RKO (cell line): Measurements from ENCODE around the gene KCNIP3.
A peak's percentile ranks its signal among the peaks of the same experiment; 100 is the strongest.

ENCODE experiments used
- DNase-seq: peaks from one replicate; pipeline ENCODE4 v3.0.0-alpha.2; 2016; ENCODE audit warnings: low spot score

KCNIP3 gene

DNA sequence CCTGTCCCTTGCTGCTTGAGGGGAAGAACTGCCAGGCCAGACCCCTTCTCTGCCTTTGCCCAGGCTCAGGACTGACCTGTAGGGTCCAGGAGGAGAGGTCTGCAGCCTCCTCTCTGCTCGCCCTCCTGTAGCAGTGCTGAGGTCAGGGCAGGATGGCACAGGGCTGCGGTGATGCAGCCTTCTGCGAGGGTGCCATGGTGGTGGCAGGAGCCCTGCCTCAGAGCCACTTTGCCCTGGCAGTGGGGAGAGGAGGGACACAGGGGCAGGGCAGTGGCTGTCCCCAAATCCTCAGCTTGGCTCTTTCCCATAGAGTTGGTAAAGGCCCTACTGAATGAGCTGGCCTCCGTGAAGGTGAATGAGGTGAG lies 22.0 kb upstream of the KCNIP3 start:
- DNase-seq, result no peak

DNA sequence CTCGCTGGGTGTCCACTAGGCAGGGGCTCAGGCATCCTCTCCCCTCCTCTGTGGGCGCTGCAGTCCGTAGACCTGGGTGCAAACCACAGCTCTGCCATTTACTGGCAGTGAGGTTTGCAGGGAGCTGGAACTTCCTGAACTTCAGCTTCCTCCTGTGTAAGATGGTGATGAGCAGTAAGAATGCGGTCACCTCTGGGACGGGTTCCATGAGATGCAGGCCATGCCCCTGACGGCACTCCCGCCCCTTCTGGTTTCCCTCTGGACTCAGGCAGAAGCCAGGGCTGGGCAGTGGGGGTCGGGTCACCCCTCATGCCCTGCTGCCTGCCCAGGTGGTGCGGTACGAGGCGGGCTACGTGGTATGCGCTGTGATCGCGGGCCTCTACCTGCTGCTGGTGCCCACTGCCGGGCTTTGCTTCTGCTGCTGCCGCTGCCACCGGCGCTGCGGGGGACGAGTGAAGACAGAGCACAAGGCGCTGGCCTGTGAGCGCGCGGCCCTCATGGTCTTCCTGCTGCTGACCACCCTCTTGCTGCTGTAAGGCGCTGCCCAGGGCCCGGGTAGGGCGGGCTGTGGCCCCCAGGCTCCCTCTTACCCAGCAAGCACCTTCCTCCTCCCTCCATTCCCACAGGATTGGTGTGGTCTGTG lies 21.4 kb upstream of the KCNIP3 start:
- no peak for DNase-seq

DNA sequence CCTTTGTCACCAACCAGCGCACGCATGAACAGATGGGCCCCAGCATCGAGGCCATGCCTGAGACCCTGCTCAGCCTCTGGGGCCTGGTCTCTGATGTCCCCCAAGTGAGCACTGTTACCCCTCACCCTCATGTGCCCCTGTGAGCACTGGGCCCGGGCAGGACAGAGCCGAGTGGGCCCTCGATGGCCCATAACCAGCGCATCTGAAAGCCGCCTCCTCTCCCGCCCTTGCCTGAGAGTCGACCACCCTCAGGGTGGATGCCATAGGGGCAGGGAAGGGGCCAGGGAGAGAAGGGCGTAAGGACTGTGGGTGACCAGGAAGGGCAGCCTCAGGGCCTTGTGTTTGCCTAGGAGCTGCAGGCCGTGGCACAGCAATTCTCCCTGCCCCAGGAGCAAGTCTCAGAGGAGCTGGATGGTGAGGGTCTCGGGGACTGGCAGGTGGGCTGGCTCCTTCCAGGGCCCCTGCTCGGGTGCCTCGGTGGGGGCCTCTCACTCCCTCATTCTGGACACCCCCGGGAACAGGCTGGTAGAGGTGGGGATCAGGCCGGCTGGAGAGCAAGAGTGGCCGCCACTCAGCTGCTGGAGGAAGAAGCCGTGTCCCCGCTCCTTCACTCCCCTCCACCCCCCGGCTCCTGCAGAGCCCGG lies 20.8 kb upstream of the KCNIP3 start:
- DNase-seq, result no peak

DNA sequence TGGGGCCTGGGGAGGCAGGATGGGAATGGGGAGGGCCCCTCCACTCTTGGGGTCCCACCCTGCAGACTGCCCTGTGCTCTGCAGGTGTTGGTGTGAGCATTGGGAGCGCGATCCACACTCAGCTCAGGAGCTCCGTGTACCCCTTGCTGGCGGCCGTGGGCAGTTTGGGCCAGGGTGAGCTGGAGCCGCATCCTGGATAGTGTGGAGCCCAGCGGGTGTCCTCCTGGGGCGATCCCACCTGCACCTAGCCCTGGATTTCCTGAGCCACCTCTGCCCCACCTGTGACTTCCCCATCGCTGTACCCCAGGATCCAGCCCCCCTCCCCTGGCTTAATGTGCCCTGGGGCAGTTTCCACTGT lies 20.3 kb upstream of the KCNIP3 start:
- DNase-seq, result no peak

DNA sequence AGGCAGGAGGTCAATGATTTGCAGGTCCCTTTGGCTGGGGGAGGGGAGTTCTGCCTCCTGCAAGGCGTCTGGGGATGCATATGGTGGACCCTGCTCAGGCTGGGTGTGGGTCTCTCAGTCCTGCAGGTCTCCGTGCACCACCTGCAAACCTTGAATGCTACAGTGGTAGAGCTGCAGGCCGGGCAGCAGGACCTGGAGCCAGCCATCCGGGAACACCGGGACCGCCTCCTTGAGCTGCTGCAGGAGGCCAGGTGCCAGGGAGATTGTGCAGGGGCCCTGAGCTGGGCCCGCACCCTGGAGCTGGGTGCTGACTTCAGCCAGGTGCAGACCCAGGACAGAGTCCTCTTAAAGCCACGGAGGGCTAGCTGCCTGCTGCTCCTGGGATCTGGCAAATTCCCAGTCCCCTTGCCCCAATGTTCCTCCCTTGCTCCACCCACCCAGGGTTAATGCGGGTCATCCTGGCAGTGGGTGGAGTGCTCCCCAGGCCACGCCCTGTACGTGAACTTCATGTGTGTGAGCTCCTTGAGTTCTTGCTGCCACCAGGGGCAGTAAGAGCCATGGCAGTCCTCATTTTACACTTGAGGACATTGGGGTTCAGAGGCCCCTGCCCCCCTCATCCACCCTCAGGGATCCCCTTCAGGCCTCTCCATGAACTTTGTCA lies 19.8 kb upstream of the KCNIP3 start:
- peak; percentile 24 for DNase-seq

DNA sequence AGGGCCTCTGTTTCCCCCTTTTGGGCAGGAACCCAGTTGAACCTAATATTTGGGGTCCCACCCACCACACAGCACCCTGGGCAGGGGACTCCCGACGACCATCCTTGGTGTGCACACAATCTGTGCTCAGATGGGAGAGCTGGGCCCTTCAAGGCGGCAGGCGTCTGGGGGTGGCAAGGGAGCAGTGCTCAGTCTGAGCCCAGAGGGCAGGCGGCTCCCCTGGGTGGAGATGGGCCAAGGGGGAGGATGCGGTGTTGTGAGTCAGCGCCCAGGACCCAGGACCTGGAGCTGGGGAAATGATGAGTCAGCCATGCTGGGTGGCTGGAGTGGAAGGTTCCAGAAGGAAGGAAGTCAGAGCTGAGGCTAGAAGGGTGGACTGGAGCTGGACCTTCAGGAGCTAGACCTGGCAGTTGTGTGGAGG lies 19.1 kb upstream of the KCNIP3 start:
- DNase-seq, result peak; percentile 47

DNA sequence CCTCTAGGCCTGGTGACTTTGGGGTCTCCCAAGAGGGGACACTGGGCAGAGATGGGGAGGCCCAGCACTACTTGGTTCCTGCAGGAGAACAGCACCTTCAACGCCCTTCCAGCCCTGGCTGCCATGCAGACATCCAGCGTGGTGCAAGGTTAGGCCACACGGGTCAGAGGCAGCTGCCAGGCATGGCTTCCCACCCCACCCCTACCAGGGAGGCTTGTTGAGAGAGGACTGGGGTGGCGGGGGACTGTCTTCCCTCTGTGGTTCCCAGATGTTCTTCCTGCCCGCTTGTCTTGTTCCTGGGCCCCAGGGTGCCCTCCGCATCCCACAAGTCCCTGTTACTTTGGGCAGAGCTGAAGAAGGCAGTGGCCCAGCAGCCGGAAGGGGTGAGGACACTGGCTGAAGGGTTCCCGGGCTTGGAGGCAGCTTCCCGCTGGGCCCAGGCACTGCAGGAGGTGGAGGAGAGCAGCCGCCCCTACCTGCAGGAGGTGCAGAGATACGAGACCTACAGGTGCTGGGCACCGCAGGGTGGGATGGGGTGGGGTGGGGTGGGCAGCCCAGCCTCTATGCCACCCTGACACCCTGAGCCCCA lies 18.4 kb upstream of the KCNIP3 start:
- DNase-seq, result no peak

DNA sequence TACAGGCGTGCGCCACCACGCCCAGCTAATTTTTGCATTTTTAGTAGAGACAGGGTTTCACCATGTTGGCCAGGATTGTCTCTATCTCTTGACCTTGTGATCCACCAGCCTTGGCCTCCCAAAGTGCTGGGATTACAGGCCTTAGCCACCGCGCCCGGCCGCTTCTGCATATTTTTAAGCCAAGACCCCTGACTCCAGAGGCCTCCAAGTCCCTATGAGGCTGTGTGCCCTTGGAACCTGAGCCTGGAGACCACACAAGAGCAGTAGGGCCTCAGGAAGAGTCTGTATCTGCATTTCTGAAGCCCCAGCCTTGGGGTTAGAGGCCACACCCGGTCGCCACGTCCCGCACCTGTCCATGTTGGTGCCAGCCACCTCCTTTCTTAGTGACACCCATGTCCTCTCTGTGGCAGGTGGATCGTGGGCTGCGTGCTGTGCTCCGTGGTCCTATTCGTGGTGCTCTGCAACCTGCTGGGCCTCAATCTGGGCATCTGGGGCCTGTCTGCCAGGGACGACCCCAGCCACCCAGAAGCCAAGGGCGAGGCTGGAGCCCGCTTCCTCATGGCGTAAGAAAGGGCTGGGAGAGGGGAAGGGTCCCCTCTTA lies 17.6 kb upstream of the KCNIP3 start:
- DNase-seq, result no peak

DNA sequence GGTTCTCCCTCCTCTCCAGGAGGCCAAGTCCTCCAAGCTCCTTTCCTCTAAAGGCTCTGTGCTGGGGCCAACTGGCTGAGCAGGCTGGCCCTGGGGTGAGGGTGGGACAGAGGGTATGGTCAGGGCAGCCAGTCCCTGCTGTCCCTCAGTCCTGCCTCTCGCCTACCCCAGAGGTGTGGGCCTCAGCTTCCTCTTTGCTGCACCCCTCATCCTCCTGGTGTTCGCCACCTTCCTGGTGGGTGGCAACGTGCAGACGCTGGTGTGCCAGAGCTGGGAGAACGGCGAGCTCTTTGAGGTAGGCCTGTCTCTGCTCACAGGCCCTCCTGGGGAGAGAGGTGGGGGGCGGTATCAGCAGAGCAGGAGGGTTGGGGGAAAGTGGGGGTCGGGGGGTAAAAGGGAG lies 16.1 kb upstream of the KCNIP3 start:
- no peak for DNase-seq

DNA sequence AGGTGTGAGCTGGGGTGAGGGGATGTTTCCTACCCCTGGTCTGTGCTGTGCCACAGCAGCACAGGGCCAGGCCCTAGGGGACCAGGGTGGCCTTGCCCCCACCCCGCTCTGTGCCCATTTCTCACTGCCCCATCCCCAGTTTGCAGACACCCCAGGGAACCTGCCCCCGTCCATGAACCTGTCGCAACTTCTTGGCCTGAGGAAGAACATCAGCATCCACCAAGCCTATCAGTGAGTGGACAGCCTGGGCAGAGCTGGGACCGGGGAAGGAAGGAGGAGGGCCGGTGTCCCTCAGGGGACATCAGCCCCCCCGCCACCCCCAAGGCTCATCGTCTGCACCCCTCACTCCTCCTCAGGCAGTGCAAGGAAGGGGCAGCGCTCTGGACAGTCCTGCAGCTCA lies 15.4 kb upstream of the KCNIP3 start:
- no peak for DNase-seq

DNA sequence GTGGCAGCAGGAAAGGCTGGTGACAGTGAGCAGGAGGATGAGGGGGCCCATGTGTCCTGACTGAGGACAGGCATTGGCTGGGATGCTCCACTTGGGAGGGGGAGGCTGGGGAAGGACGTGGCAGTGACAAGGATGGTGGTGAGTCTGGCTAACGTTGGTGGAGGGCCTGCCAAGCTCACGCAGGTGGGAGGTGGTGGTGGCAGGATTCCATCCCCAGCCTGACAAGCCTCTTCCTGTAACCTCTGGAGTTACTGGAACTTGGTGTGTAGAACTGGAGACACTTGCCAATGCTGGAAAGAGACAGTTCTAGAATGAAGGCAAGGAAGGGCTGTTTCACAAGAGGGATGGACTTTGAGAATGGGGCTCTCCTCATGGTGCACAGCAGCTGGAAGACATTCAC lies 14.7 kb upstream of the KCNIP3 start:
- DNase-seq, result no peak

DNA sequence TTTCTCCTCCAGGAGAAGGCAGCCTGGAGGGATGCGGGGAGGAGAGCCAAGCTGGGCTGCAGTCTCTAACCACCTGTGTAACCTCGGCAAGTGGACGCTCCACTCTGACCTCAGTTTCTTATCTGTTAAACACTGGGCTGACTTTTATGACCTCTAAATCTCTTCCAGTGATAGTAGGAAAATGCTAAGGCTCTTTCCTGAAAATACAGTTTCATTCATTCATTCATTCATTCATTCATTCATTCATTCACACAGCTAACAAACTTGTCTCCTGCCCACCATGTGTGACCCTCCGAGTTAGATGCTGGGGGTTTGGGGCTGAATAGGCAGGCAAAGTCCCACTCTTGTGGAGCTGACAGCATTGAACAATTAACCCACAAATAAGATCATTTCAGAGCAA lies 13.6 kb upstream of the KCNIP3 start:
- DNase-seq, result no peak

DNA sequence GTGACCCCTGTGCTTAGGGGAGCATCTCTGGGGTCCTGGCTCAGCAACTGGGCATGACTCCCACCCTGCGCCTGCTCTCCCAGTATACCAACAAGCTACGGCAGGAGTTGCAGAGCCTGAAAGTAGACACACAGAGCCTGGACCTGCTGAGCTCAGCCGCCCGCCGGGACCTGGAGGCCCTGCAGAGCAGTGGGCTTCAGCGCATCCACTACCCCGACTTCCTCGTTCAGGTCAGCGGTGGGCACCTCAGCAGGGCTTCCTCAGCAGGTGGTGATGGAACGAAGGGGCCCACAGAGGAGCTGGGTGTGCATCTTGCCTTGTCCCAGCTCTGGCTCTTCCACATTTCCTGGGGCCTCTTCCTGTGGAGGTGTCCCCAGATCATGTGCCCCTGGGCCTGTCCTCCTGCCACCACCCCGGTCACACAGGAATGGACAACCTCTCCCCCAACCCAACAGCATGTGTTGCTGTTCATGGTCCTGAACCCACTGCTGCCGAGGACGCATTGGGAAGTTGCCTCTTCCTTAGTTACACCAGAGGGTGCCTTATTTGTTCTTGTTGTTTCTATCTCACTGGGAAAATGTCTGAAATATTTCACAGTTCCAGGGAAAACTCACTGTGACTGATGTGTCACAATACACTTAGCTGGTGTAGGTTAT lies 12.1 kb upstream of the KCNIP3 start:
- no peak for DNase-seq

DNA sequence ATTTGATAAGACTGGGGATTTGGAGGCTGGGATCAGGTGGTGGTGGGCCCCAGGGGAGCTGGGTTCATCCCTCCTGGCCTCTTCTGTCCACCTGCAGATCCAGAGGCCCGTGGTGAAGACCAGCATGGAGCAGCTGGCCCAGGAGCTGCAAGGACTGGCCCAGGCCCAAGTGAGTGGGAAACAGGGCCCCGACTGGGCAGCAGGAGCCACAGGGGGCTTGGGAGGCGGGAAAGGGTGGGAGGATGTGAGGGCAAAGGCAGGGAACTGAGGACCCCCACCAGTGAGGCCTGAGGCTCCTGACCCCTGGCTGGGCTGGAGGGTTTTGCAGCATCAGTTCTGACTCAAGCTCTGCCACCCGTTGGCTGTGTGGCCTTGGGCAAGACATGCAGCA lies 11.6 kb upstream of the KCNIP3 start:
- DNase-seq, result no peak

DNA sequence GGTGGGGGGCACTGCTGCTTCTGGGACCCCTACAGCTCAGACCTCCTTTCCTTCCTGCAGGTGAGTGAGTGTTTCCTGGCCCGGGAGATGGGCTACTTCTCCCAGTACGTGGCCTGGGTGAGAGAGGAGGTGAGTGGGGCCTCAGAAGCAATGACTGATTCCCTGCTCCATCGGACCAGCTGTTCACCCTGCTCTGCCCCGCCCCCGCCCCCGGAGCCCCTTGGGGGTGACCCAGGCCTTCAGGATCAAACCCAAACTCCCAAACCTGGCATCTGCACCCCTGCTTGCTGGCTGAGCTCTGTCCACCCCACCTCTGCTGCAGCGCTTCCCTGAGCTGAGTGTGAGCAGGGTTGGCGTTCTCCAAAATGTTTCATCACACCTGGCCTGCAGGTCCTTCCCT lies 9.8 kb upstream of the KCNIP3 start:
- no peak for DNase-seq

DNA sequence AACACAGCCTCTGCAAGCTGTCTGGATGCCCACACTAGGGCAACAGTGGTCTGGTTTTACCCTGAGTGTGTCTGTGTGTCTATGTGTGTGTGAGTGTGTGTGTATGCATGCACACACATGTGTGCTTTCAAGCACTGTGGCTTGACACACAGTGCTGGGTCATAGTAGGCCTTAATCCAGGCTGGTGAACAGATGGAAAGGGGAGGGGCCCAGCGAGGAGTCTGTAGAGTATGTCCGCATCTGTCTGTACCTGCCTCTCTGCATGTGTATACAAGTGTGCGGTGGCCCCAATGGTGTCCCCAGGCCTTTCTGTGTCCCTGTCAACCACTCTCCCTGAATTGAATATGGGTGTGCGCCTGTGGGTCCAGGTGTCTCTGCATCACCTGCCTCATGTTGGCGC lies 9.3 kb upstream of the KCNIP3 start:
- DNase-seq, result no peak

DNA sequence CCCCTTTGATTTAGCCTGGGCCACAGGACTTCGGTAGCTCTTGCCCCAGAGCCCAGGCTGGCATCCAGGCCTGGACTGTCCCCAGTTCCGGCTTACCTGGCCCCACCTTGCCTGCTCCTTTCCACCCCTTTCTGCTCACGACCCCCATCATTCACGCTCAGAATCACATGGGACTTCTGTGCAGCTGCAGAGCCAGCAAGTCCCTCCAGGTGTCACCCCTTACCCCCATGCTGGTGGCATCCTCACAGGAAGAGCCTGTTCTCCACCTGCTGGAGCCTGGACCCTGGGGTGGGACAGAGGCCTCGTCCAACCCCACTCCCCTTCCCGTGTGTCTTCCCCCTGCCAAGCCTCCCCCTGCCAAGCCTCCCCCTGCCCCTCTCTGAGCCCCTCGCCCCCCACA lies 7.9 kb upstream of the KCNIP3 start:
- DNase-seq, result no peak

DNA sequence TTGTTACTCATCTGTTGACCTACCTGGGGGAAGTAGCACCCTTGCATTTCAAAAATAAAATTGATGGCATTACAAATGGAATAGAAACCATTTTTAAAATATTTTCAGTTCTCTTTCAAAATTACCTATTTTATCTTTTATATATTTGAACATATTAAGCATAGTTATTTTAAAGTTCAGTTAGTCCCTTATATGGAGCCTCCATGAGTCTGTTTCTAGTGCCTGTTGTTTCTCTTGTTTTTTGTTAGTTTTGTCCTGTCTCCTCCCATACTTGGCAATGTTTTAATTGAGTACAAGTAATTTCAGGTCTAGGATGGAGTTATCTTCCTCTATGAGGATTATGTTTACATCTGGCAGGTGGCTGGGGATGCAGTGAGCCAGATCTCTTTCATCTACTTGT lies 5.9 kb upstream of the KCNIP3 start:
- no peak for DNase-seq

DNA sequence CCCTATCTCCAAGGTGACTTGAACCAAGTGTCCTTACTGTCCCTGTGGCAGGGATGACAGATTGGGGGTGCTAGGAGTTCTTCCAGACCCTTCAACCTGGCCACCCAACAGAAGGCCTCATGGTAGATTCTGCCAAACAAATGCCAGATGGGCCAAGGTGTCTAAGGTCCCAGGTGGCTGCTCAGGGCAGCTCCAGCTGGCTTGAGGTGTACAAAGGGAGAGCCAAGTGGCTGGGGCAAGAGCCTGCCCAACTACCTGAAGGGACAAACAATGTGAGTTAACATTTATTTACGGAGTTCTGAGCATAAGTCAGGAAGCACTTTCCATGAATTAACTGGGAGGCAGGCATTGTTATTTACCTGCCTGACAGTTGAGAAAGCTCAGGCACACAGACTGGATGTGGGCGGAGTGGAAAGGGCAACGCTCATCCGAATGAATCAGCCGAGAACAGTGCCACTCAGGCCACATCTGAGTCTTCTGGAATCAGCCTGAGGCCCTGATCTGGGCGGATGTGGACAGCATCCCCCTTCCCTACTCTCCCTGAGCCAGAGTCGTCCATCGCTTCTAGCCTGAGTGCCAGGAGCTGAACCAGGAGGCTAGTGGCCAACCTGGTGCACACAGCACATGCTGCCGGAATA lies 4.4 kb upstream of the KCNIP3 start:
- no peak for DNase-seq

DNA sequence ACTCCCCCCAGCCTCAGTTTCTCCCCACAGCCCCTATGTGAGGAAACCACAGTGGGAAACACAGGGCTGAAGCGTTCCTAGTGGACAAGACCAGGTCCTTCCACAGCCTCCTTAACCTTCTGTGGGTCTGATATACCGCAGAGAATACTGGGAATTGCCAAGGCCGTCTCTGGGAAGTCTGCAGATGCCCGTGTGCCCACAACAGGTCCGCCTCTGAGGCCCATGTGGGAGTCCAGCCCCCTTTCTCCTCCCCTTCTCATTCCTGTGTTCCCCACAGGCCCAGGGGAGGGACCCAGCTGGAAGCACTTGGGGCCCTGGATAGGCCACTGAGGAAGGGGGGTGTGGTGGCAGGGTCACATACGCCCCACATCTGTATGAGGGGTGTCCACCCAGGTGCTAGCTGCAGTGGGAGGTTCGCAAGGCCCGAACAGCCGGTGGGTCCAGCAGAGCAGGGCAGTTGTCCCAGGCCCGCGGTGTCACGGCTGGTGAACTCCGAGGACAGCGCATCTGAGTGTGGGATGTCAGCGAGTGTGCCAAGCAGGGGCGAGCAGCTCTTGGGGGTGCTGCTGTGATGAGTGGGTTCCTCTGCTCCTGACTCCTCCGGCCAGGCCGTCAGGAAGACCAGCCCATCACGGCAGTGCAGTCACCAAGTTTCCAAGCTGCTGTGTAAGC lies 2.4 kb upstream of the KCNIP3 start:
- no peak for DNase-seq

DNA sequence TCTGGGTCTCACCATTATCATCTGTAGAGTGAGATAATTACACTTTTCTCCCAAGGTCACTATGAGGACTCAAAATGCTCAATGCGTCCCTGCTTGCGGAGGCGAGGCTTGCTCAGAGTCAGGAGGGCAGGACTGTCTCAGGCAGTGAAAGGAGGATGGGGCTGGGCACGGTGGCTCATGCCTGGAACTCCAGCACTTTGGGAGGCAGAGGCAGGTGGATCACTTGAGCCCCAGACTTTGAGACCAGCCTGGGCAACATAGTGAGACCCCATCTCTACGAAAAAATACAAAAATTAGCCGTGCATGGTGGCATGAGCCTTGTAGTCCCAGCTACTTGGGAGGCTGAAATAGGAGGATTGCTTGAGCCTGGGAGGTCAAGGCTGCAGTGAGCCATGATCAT lies 1.8 kb upstream of the KCNIP3 start:
- no peak for DNase-seq

DNA sequence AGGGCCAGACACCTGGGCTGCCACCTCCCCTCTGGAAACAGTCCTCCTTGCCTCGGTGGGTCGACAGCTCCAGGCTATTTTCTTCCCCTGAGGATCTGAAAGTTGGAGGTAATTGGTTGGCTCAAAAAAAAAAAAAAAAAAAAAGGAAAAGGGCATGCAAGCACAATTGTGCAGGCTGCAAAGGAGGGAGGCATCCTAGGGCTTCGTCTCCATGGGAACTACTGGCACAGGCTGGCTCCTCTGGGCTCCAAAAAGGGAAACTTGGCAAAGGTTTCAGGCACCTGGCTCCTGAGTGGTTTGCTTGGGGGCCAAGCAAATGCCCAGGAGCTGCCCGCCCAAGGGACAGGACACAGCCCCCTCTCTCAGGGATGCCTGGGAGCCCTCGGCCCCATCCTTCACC lies 1.1 kb upstream of the KCNIP3 start:
- no peak for DNase-seq
